Adipocyte (in vitro differentiated cells): ENCODE measurements around the gene KRTAP10-11.

Experiments
- DNase-seq: peaks from one replicate; pipeline ENCODE4 v3.0.0-alpha.2; 2015; ENCODE audit warnings: low read depth
- H3K27me3 ChIP-seq: replicated peaks from 2 replicates; pipeline ENCODE4 v1.7.0; 2013; ENCODE audit warnings: mild to moderate bottlenecking, low read length, moderate library complexity; ENCODE audit not compliant: control insufficient read depth, insufficient read depth
- H3K36me3 ChIP-seq: 2 replicates; pipeline ENCODE4 v1.7.0; 2013; ENCODE audit warnings: low read length, mild to moderate bottlenecking, moderate library complexity; ENCODE audit not compliant: control insufficient read depth, insufficient read depth, severe bottlenecking
- H3K4me1 ChIP-seq: 2 replicates; pipeline ENCODE4 v1.7.0; 2013; ENCODE audit warnings: mild to moderate bottlenecking, low read length, moderate library complexity; ENCODE audit not compliant: control insufficient read depth, insufficient read depth
- H3K4me3 ChIP-seq: 2 replicates; pipeline ENCODE4 v1.7.0; 2013; ENCODE audit warnings: mild to moderate bottlenecking, low read length, moderate library complexity
- H3K9ac ChIP-seq: 2 replicates; pipeline ENCODE4 v1.7.0; 2013; ENCODE audit warnings: mild to moderate bottlenecking, low read length, moderate library complexity
- H3K9me3 ChIP-seq: 2 replicates; pipeline ENCODE4 v1.7.0; 2013; ENCODE audit warnings: mild to moderate bottlenecking, low read length, moderate library complexity; ENCODE audit not compliant: control insufficient read depth

The KRTAP10-11 gene

DNA sequence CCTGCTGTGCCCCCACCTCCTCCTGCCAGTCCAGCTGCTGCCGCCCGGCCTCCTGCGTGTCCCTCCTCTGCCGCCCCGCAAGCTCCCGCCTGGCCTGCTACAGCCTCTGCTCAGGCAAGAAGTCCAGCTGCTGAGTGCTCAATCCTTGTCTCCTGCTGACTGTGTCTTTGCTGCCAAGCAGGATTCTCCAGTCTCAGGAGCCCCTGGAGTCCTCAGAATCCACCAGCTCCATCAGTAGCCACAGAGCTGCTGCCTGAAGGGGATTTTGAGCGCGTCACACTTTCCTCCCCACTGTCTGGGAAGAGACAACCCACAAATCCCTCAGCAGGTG, 973 bp downstream of the KRTAP10-11 start:
- H3K4me3 ChIP-seq = no peak overlapping the region
- no peaks in the 10 kb centered on the region for H3K4me1 ChIP-seq
- H3K36me3 ChIP-seq = no peaks in the 10 kb centered on the region
- DNase-seq = no peak
- H3K27me3 ChIP-seq = no peaks in the 10 kb centered on the region
- H3K9me3 ChIP-seq = peaks cover 22% of the 10 kb centered on the region
- H3K9ac ChIP-seq = no peak overlapping the region

DNA sequence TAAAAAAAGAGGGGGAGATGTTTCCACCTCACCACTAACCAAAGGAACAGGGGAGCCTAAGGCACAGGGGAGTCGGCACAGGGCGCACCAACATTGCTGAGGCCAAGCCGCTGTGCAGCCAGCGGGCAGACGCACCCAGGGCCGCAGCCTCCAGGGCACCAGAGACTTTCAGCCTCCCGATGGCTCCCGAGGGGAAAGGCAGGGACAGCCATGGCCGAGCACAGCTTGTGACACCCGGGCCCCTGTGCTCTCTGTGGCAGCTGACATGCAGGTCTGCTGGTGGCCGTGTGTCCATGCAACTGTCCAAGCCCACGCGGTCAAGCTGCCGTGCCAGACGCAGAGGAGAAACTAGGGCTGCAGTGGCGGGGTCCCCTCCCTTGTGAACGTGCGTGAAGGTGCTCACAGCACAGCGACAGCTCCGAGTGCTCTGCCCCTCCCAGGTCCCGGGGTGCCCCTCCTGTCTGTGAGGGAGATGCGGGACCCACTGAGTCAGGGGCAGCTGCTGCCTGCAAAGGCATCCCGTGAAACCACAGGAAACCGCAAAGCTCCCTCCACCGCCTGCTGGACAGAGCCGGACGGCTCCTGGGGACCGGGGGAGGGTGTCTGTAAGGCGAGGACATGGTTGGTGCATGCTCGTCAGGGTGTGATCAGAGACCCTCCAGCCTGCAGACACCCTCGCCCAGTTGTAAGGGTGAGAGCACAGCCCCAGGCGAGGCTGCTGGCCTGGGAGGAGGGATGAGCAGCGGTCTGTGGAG, 2.5 kb downstream of the KRTAP10-11 start:
- Histone ChIP-seq H3K36me3 (no peaks in the 10 kb centered on the region), H3K4me1 (no peaks in the 10 kb centered on the region), H3K4me3 (no peak overlapping the region), H3K9ac (no peak overlapping the region), H3K27me3 (no peaks in the 10 kb centered on the region), H3K9me3 (peaks cover 14% of the 10 kb centered on the region)
- DNase-seq = no peak

DNA sequence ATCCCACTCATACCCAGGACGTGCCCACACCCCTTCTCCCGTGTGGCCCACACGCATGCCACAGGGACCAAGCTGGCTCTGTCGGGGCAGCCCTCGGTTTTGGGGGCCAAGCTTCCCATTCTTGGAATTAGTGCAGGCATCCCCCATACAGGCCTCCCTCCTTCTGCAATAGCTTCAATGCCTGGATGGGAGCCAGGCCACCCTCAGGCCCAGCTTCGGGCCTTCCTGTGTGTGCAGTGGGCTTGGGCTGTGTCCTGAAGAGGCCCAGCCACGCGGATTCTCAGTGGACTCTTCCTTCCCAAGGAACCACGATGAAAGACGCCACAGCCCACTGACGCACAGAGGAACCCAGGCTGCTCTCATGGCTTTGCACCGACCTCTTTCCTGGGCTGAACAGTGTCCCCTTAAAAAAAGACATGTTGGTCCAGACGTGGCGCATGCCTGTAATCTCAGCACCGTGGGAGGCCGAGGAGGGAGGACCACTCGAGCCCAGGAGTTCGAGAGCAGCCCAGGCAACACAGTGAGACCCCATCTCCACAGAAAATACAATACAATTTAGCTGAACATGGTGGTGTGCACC, 3.4 kb downstream of the KRTAP10-11 start:
- H3K27me3 ChIP-seq = no peaks in the 10 kb centered on the region
- H3K9me3 ChIP-seq = peaks cover 5% of the 10 kb centered on the region
- no peak overlapping the region for H3K9ac ChIP-seq
- H3K4me3 ChIP-seq = no peak overlapping the region
- no peaks in the 10 kb centered on the region for H3K36me3 ChIP-seq
- no peak for DNase-seq
- no peaks in the 10 kb centered on the region for H3K4me1 ChIP-seq

DNA sequence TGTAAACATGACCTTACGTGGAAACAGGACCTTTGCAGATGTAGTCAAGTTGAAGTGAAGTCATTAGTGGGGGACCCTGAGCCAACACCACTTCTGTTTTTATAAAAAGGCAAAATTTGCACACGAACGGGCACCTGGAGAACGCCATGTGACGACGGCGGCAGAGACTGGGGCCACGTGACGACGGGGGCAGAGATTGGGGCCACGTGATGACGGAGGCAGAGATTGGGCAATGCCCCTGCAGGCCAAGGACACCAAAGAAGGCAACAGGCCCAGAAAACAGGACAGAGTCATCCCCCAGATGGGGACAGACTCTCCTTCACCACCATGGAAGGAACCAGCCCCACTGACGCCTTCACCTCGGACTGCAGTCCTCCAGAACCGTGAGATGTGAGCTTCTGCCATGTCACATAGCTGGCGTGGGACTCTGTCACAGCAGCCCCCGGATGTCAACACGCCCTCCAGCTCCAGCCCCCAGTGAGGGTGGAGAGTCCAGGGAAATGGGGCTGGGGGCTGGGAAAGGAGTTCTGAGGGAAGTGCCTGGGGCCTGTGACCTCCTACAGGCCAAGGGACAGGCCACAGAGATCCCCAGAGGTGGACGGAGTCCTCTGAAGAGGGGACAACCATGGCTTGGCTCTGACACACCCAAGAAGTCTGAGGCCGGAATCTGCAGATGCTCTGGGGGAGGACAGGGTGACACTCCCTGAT, 4.2 kb downstream of the KRTAP10-11 start:
- Histone ChIP-seq H3K9ac (no peak overlapping the region), H3K36me3 (no peaks in the 10 kb centered on the region), H3K4me1 (no peaks in the 10 kb centered on the region), H3K9me3 (no peaks in the 10 kb centered on the region), H3K4me3 (no peak overlapping the region), H3K27me3 (no peaks in the 10 kb centered on the region)
- no peak for DNase-seq

DNA sequence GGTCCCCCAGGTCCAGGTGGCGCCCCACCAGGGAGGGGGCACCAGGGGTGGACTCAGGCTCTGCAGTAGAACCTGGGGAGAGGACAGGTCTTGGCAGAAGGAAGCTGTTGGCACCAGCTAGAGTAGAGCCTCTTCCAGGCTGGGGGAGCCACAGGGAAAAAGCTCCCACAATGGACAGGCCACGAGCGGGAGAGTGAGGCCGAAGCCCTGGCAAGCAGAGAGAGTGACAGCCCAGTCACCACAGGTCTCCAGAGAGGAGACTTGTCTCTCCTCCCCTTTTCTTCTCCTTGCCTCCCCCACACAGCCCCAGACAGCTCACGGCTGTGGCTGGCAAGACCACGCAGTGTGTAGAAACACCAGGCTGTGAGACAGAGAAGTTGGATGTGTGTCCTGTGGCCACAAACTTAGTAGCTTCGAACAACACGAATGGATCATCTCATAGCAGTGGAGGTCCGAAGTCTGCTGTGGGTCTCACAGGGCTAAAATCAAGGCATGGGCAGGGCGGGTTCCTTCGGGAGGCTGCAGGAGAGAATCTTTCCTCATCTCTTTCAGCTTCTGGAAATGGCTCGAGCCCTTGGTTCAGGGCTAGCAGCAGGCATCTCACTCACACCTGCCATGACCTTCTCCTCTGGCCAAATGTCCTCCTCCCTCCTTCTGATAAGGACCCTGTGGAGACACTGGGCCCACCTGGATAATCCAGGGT, 4.9 kb downstream of the KRTAP10-11 start:
- H3K4me3 ChIP-seq = no peak overlapping the region
- no peak overlapping the region for H3K9ac ChIP-seq
- no peaks in the 10 kb centered on the region for H3K4me1 ChIP-seq
- H3K36me3 ChIP-seq = no peaks in the 10 kb centered on the region
- no peak for DNase-seq
- H3K9me3 ChIP-seq = peaks cover 7% of the 10 kb centered on the region
- no peaks in the 10 kb centered on the region for H3K27me3 ChIP-seq

DNA sequence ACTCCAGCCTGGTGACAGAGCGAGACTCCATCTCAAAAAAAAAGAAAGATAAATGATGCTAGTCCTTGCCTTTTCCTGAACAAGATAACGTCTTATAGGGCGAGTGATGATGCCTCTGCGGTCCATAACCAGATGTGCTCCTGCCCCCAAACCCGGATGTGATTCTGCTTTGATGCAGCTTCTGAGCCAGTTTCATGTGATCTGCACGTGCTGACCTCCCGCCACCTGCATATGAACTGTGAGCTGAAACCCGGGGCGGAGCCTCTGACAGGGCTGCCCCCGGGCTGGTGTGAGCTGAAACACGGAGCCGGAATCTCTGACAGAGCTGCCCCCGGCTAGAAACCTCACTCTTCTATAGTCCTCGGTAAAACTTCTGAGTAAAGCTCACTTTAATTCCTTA, 6.9 kb downstream of the KRTAP10-11 start:
- DNase-seq = no peak
- Histone ChIP-seq H3K4me1 (no peaks in the 10 kb centered on the region), H3K27me3 (no peaks in the 10 kb centered on the region), H3K36me3 (no peaks in the 10 kb centered on the region), H3K9ac (no peak overlapping the region), H3K9me3 (peaks cover 14% of the 10 kb centered on the region), H3K4me3 (no peak overlapping the region)

DNA sequence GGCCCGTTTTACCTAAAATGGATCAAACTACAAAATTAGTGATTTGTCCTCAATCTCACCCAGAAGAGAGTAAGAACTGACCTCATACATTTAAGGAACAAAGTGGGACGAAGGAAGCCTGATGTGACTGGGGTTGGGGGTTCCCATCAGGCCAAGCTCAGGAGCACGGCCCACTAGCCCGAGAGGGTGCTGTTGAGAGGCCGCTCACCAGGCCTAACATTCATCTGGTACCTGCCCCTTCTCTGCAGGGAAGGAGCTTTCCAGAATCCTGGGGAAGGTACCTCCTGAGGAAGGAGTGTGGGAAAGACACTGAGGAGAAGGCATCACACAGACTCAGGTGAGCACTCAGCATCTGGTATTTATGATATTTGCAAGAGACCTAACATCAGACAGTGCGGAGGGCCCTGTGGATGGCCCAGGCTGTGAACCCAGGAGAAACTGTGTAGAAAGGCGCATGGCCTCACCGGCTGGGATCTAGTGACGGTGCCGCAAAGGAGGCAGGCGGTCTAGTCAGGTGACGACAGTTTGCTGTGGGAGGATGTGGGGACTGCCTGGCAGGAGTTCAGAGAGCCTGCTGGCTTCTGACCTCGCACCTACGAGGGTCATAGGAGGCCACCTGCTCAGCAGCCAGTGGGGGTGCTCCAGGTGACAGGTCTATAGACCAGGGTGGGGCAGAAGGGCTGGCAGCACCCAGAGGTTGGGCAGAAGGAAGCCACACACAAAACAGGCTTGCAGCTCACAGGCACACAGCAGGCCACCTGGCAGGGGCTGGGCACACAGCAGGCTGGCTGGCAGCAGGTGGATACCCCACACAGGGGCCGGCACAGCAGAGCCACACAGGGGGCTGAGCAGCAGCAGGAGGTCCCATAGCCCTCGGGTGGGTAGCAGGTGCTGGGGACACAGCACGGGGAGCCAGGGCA, 7.7 kb downstream of the KRTAP10-11 start:
- no peak for DNase-seq

DNA sequence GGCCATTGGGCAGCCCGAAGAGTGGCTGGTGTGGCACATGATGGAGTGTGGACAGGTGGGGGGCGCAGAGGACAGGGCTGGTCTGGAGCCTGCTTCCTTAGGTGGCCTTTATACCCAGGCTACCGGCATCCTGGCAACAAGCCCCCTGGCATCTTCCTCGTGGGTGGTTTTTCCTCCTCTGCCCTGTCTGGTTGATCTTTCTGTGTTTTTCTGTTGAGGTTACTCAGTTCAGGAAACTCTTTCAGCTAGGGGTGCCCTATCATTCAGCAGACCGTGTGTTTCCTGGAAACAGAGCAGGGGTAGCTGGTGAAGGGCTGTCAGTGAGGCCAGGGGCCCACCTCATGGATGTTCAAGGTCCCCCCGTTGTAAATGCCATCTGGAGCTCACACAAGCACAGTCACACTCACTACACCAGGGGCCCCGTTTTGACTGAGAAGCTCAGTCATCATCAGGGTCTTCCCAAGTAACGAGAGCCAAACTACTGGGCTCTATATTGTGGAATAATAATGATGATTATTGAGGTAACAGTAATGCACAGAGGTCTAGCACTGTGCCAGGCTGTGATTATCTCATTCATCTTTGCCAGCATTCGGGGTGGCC, 8.5 kb downstream of the KRTAP10-11 start, which contains the start of gene KRTAP12-4:
KRTAP12-4 (minus strand) TSS at position 84 of the 600 bp plus-strand sequence; CDS start at position 39, 45 bp downstream.
- H3K9me3 ChIP-seq = peaks cover 14% of the 10 kb centered on the region
- H3K27me3 ChIP-seq = peaks cover 3% of the 10 kb centered on the region
- no peak for DNase-seq
- no peak within 1 kb of the TSS for H3K4me3 ChIP-seq
- H3K36me3 ChIP-seq = no peaks in the 10 kb centered on the region
- no peak within 1 kb of the TSS for H3K9ac ChIP-seq
- H3K4me1 ChIP-seq = no peaks in the 10 kb centered on the region

More for the DNA sequence above, 7.7 kb downstream of the KRTAP10-11 start:
- H3K27me3 ChIP-seq = peaks cover under 1% of the 10 kb centered on the region
- no peaks in the 10 kb centered on the region for H3K36me3 ChIP-seq
- no peak overlapping the region for H3K9ac ChIP-seq
- no peaks in the 10 kb centered on the region for H3K4me1 ChIP-seq
- H3K9me3 ChIP-seq = peaks cover 14% of the 10 kb centered on the region
- H3K4me3 ChIP-seq = no peak overlapping the region

DNA sequence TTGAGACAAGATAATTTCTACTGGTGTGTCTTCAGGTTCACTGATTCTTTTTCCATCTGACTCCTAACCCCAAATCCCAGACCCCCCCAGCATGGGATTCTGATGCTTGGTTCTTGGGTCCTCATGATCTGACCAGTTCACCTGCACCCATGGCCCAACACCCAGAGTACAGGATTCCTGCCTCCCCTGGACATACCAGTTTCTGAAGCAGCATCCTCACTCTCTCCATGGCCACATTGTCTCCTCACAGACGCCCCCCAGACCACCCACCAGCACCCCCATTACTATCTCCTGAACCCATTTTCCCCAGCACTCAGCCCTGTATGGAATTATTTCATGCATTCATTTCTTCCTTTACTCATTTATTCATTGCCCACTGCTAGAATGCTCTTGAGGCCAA, 10.7 kb downstream of the KRTAP10-11 start:
- H3K9ac ChIP-seq = no peak overlapping the region
- peaks cover 3% of the 10 kb centered on the region for H3K27me3 ChIP-seq
- no peak overlapping the region for H3K4me3 ChIP-seq
- no peaks in the 10 kb centered on the region for H3K36me3 ChIP-seq
- peaks cover 14% of the 10 kb centered on the region for H3K9me3 ChIP-seq
- H3K4me1 ChIP-seq = no peaks in the 10 kb centered on the region
- DNase-seq = no peak
